Panc1 (cell line): ENCODE data around the gene DCBLD2. TPM values are rescaled to one million over a fixed set of nuclear protein-coding genes. Genes with fewer than 3 reads are reported as not detected.

Experiments
- ATAC-seq: fragments of 200-7000 bp; cut with Tn5 transposase; 2 replicates; pipeline ENCODE4 v1.9.1; 2020; ENCODE audit warnings: mild to moderate bottlenecking, moderate library complexity
- BruUV-seq: library from RNA; stranded (reverse); fragments of 400-500 nt; replicated peaks from 2 replicates; lab custom pipeline; 2021; lab: Mats Ljungman, UMichigan
- CTCF ChIA-PET: fragments of 300-600 bp; sonication (Branson Sonifier 250); formaldehyde crosslinking; loops from one replicate; lab custom pipeline; 2022; ENCODE audit warnings: antibody characterized with exemption; lab: Charles Lee
- POLR2A ChIA-PET: fragments of 300-600 bp; sonication (Branson Sonifier 250); formaldehyde crosslinking; loops from one replicate; lab custom pipeline; 2022; ENCODE audit warnings: antibody characterized with exemption; lab: Charles Lee
- DNase-seq: peaks from one replicate; pipeline ENCODE4 v3.0.0-alpha.2; 2010; ENCODE audit warnings: low read depth, low spot score
- H3K27ac ChIP-seq: 2 replicates; pipeline ENCODE4 v1.5.1; 2011; ENCODE audit warnings: mild to moderate bottlenecking, low read length, inconsistent platforms
- H3K27me3 ChIP-seq: fragments of 200-500 bp; sonication (Bioruptor generic); 2 replicates; pipeline ENCODE4 v1.6.0; 2014; ENCODE audit warnings: low read length, inconsistent platforms; ENCODE audit not compliant: control insufficient read depth, insufficient read depth
- H3K36me3 ChIP-seq: fragments of 200-500 bp; sonication (Bioruptor generic); 2 replicates; pipeline ENCODE4 v1.5.1; 2014; ENCODE audit warnings: inconsistent platforms, mild to moderate bottlenecking, low read length, moderate library complexity; ENCODE audit not compliant: control insufficient read depth, insufficient read depth
- H3K4me1 ChIP-seq: 2 replicates; pipeline ENCODE4 v1.5.1; 2011; ENCODE audit warnings: inconsistent platforms, mild to moderate bottlenecking, low read length, moderate library complexity; ENCODE audit not compliant: control insufficient read depth, insufficient read depth
- H3K4me3 ChIP-seq, 2 experiments: 2 replicates each; pipeline ENCODE4 v1.5.1; 2011 to 2012; ENCODE audit warnings: low read depth in 2 of 2, low read length in 2 of 2, mild to moderate bottlenecking in 2 of 2, inconsistent platforms in 1 of 2, moderate library complexity in 1 of 2
- H3K9me3 ChIP-seq: fragments of 200-500 bp; sonication (Bioruptor generic); 2 replicates; pipeline ENCODE4 v1.5.1; 2014; ENCODE audit warnings: low read depth, mild to moderate bottlenecking, inconsistent platforms, low read length, moderate library complexity; ENCODE audit not compliant: control insufficient read depth, insufficient read depth
- CTCF ChIP-seq: fragments of 450-650 bp; IDR thresholded peaks from 2 replicates; pipeline ENCODE4 v1.5.1; 2017; ENCODE audit warnings: mild to moderate bottlenecking
- POLR2AphosphoS5 ChIP-seq: IDR thresholded peaks from 2 replicates; pipeline ENCODE4 v1.6.1; 2012; ENCODE audit warnings: mild to moderate bottlenecking, low read depth, low read length, moderate library complexity
- REST ChIP-seq, 2 experiments: IDR thresholded peaks; 2 replicates each; pipeline ENCODE4 v1.6.1; 2011 to 2012; ENCODE audit warnings: low read depth in 2 of 2, control low read depth in 1 of 2, low read length in 1 of 2, mild to moderate bottlenecking in 1 of 2, moderate library complexity in 1 of 2; ENCODE audit not compliant: insufficient read depth in 1 of 2
- SIN3A ChIP-seq: IDR thresholded peaks from 2 replicates; pipeline ENCODE4 v1.6.1; 2012; ENCODE audit warnings: low read depth, mild to moderate bottlenecking, low read length, moderate library complexity, borderline replicate concordance; ENCODE audit not compliant: insufficient read depth
- TCF7L2 ChIP-seq: IDR thresholded peaks from 2 replicates; pipeline ENCODE4 v1.6.1; 2011; ENCODE audit warnings: mild to moderate bottlenecking, low read depth, low read length, inconsistent platforms
- in situ Hi-C: cut with HindIII; loops from 2 replicates; pipeline ENCODE4 v1.10.0; 2016; ENCODE audit warnings: low sequenced_read_pairs, low pct_unique_long_range_greater_than_20kb
- intact Hi-C: fragments of 100-400 bp; cut with micrococcal nuclease; formaldehyde crosslinking; loops from one replicate; pipeline ENCODE4 v1.10.0; 2022; ENCODE audit not compliant: unreplicated experiment
- total RNA-seq: library from RNA; stranded (reverse); gene quantifications from one replicate; pipeline ENCODE4 v1.2.1, GENCODE V29; 2021; ENCODE audit not compliant: unreplicated experiment

Gene DCBLD2
- total RNA-seq, 1 experiment from 2014 or later, result 54.4 TPM

DNA sequence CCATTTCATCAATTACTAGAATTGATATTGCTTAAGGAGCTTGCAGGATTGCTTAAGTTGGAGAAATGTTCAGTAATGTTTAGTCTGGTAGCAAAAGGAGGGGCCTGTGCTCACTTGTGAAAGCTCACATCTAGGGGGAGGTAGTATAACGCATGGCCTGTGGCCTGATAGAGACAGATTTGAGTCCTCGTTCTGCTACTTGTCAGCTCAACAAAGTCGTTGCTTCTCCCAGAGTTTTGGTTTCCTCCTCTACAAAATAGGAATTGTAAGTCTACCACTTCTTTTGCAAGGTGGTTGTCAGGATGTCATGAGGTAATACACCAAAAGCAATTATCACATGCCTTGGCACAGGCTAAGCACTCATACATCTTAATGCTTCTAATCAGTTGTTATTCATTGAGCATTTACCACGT is 137.0 kb downstream of the DCBLD2 start:
- H3K4me1 ChIP-seq, result no peaks in the 10 kb centered on the region
- TF ChIP-seq POLR2AphosphoS5 (no peak), CTCF (no peak)
- H3K36me3 ChIP-seq, result no peaks in the 10 kb centered on the region
- ChIA-PET CTCF (no interaction called here), POLR2A (no interaction called here)
- DNase-seq (no peak), ATAC-seq (no peak)
- H3K27me3 ChIP-seq, result peaks cover 14% of the 10 kb centered on the region; the same call in 1 of the 2 replicates
- no peak overlapping the region for H3K4me3 ChIP-seq
- no TSS peak for BruUV-seq
- intact Hi-C loops (no loop called here), in situ Hi-C loops (no loop called here)
- H3K9me3 ChIP-seq, result no peaks in the 10 kb centered on the region
- no peak overlapping the region for H3K27ac ChIP-seq

GRCh38 chr3:98763819-98764418 is 137.6 kb downstream of the DCBLD2 start:
- POLR2A ChIA-PET, result no interaction called here
- TF ChIP-seq CTCF, result no peak
- TF ChIP-seq REST (IDR thresholded peaks at IDR 0.05; ENCODE audit: insufficient read depth in 1 of 2, low read depth in 2 of 2, low read length in 1 of 2), result no peak
- no peak for TF ChIP-seq POLR2AphosphoS5
- TF ChIP-seq SIN3A, result no peak
- TF ChIP-seq TCF7L2, result no peak
- DNase-seq (no peak), ATAC-seq (no peak)
- no peaks in the 10 kb centered on the region for H3K36me3 ChIP-seq
- intact Hi-C loops, result no loop called here
- H3K27me3 ChIP-seq, result peaks cover 10% of the 10 kb centered on the region; the same call in 1 of the 2 replicates
- H3K27ac ChIP-seq, result no peak overlapping the region
- in situ Hi-C loops, result no loop called here
- BruUV-seq, result no TSS peak
- no peaks in the 10 kb centered on the region for H3K4me1 ChIP-seq
- CTCF ChIA-PET, result no interaction called here
- no peak overlapping the region for H3K4me3 ChIP-seq
- H3K9me3 ChIP-seq, result no peaks in the 10 kb centered on the region
